Heart left ventricle (tissue), 16 donors: ENCODE measurements around the gene MRPL55. TPM values are rescaled to one million over a fixed set of nuclear protein-coding genes. Genes with fewer than 3 reads are reported as not detected.

Experiments
- ATAC-seq, 4 donors: fragments of 200-7000 bp; cut with Tn5 transposase; one replicate each; pipeline ENCODE4 v1.9.1; 2020 to 2022; ENCODE audit warnings: moderate library complexity in 4 of 4, mild to moderate bottlenecking in 3 of 4, moderate number of reproducible peaks in 1 of 4
- DNase-seq, 5 donors: peaks; one replicate each; pipeline ENCODE4 v3.0.0-alpha.2; 2020
- H3K27ac ChIP-seq, 12 donors: fragments of 200-600 bp; sonication (generic) in 4 of 12; one replicate each; pipeline versions ENCODE4 v1.5.0 to v1.8.0; 2016 to 2022; ENCODE audit warnings: mild to moderate bottlenecking in 2 of 12
- H3K27me3 ChIP-seq, 9 donors: fragments of 200-600 bp; sonication (generic) in 2 of 9; one replicate each; pipeline versions ENCODE4 v1.5.1 to v1.8.0; 2016 to 2022; ENCODE audit warnings: mild to moderate bottlenecking in 3 of 9
- H3K36me3 ChIP-seq, 9 donors: fragments of 200-600 bp; sonication (generic) in 2 of 9; one replicate each; pipeline versions ENCODE4 v1.5.0 to v1.8.0; 2018 to 2022; ENCODE audit warnings: mild to moderate bottlenecking in 2 of 9
- H3K4me1 ChIP-seq, 12 donors: fragments of 200-600 bp; sonication (generic) in 4 of 12; one replicate each; pipeline versions ENCODE4 v1.5.0 to v1.8.0; 2016 to 2022; ENCODE audit warnings: mild to moderate bottlenecking in 3 of 12
- H3K4me3 ChIP-seq, 12 donors: fragments of 200-600 bp; sonication (generic) in 4 of 12; one replicate each; pipeline versions ENCODE4 v1.5.0 to v1.8.0; 2017 to 2022; ENCODE audit warnings: mild to moderate bottlenecking in 9 of 12, moderate library complexity in 4 of 12
- H3K9me3 ChIP-seq, 12 donors: fragments of 200-600 bp; sonication (generic) in 4 of 12; one replicate each; pipeline versions ENCODE4 v1.5.0 to v1.8.0; 2016 to 2022; ENCODE audit warnings: mild to moderate bottlenecking in 1 of 12
- CTCF ChIP-seq, 12 donors: fragments of 200-600 bp; sonication (generic) in 4 of 12; IDR thresholded peaks; one replicate each; pipeline versions ENCODE4 v1.5.0 to v1.8.0; 2018 to 2022; ENCODE audit warnings: antibody characterized with exemption in 12 of 12, mild to moderate bottlenecking in 5 of 12
- POLR2A ChIP-seq, 2 donors: fragments of 450-650 bp; IDR thresholded peaks; one replicate each; pipeline ENCODE4 v1.6.1; 2017; ENCODE audit warnings: antibody characterized with exemption in 2 of 2, mild to moderate bottlenecking in 2 of 2, moderate library complexity in 2 of 2
- WGBS, 4 donors: extraction: QIAGEN DNeasy Blood & Tissue Kit in 2 of 4; methylation state at CpG; one replicate each; pipeline versions ENCODE4 v1.1.5 to v1.1.7; 2013 to 2018; 5-methylcytosine and 5-hydroxymethylcytosine counted together
- intact Hi-C, 10 donors: fragments of 100-400 bp; cut with DNase I; formaldehyde crosslinking; loops; one replicate each; pipeline versions ENCODE4 v1.11.1 to v1.14.2; 2022
- polyA plus RNA-seq, 2 donors: library from polyadenylated mRNA; stranded (reverse); fragments of 200-250 nt; gene quantifications; one replicate each; pipeline ENCODE4 v1.2.3, GENCODE V29; 2013
- total RNA-seq, 9 donors: library from RNA; depleted of rRNA in 2 of 9; stranded (reverse); fragments of >200 nt in 2 of 9; fragmentation: NEBNext Ultra II Directional in 3 of 9; extraction: Animal tissue kit (Norgen Biotek cat#: 25700) in 3 of 9; gene quantifications; one replicate each; pipeline versions ENCODE4 v1.1.0 to v1.2.4, GENCODE V29; 2016 to 2023
- donor health status: ischemic (EF 13 %, LVEDD 7.1; RV severe dilation, severe dysfunction).
- donor health status: healthy with polysubstance abuse.
- donor health status: DM: no; HTN: yes; CAD: no.
- donor health status: DM: no; HTN: no; CAD: no.
- donor health status: ischemic (EF 25% LVEDD 6.9; RV normal size, moderate dysfunction).
- donor health status: ischemic (EF 25% LVEDD 5.7; RV mildly dilated, moderate dysfunction).
- donor health status: healthy.
- donor health status: DM: yes; HTN: yes; CAD: no.
- donor health status: ischemic (EF 35%, LVEDD 5.7; RV mildly dilated, moderate dysfunction).
- donor health status: nonischemic (EF 11% LVEDD 7.7; RV severe dilation, severe dysfunction).
- donor health status: DM: yes; HTN: yes; CAD: no.
- donor health status: PGD.
- donor health status: ischemic (EF 29% LVEDD 5.4; RV normal size, mild dysfunction).
- donor health status: nonischemic (EF 23%, LVEDD 6.1; RV moderate dilation, normal function).

The MRPL55 gene
- total and polyA plus RNA-seq, 11 donors, result 35.5 to 141 (median 55.1) TPM

- no peaks in the 10 kb centered on the region for H3K9me3 ChIP-seq
- peak overlapping the region in 7 of 12 donors; percentile 62 to 99 (median 90) for H3K4me3 ChIP-seq
- no peak for TF ChIP-seq CTCF (IDR thresholded peaks at IDR 0.05)
- TF ChIP-seq POLR2A (IDR thresholded peaks at IDR 0.05), result no peak
- H3K36me3 ChIP-seq, result peaks cover 0 to 58% (median 52%) of the 10 kb centered on the region in 9 donors
- WGBS, 4 donors, result 59 to 70% (median 64%) methylated on average over 11 to 15 of the region's 15 CpGs
- intact Hi-C loops, result no loop called here
- ATAC-seq (no peak), DNase-seq (no peak)
- H3K27me3 ChIP-seq, result no peaks in the 10 kb centered on the region
- H3K27ac ChIP-seq, result peak overlapping the region in 7 of 12 donors; percentile 82 to 97 (median 90)
- peaks cover 0 to 45% (median 22%) of the 10 kb centered on the region in 12 donors for H3K4me1 ChIP-seq
These were observed 7.5 kb downstream of the MRPL55 start for GRCh38 chr1:228101614-228101993.

- ATAC-seq (no peak), DNase-seq (peak in 1 of 5 donors; percentile 22)
- Histone ChIP-seq H3K27me3 (no peaks in the 10 kb centered on the region), H3K4me1 (peaks cover 0 to 51% (median 24%) of the 10 kb centered on the region in 12 donors), H3K4me3 (peak overlapping the region in 2 of 12 donors; percentile 89 to 96), H3K27ac (peak overlapping the region in 2 of 12 donors; percentile 82 to 97), H3K36me3 (peaks cover 0 to 58% (median 47%) of the 10 kb centered on the region in 9 donors), H3K9me3 (no peaks in the 10 kb centered on the region)
- intact Hi-C loops, result no loop called here
- TF ChIP-seq POLR2A (IDR thresholded peaks at IDR 0.05) (no peak), CTCF (IDR thresholded peaks at IDR 0.05) (no peak)
- 67 to 77% (median 73%) methylated on average over 8 to 12 of the region's 12 CpGs for WGBS, 4 donors
These were observed 8.1 kb downstream of the MRPL55 start for GRCh38 chr1:228100822-228101613.

- no peak for ATAC-seq
- WGBS, 4 donors, result 57 to 66% (median 59%) methylated on average over 4 of the region's 4 CpGs
- Histone ChIP-seq H3K4me1 (peaks cover 0 to 54% (median 22%) of the 10 kb centered on the region in 12 donors), H3K36me3 (peaks cover 0 to 55% (median 48%) of the 10 kb centered on the region in 9 donors), H3K27ac (no peak overlapping the region), H3K4me3 (no peak overlapping the region), H3K27me3 (no peaks in the 10 kb centered on the region), H3K9me3 (peaks cover 0 to 11% (median 5%) of the 10 kb centered on the region in 12 donors)
- intact Hi-C loops, result loop anchor here in 1 of 10 donors (2.0 kb wide), 1 partner anchor 15 kb away; no protein-coding TSS in a partner anchor
- no peak for DNase-seq
- no peak for TF ChIP-seq POLR2A (IDR thresholded peaks at IDR 0.05)
- no peak for TF ChIP-seq CTCF (IDR thresholded peaks at IDR 0.05)
These were observed 9.8 kb downstream of the MRPL55 start for GRCh38 chr1:228099331-228099732.

GRCh38 chr1:228098323-228098931, 10.7 kb downstream of the MRPL55 start:
- H3K27me3 ChIP-seq, result no peaks in the 10 kb centered on the region
- intact Hi-C loops, result loop anchor here in 1 of 10 donors (2.0 kb wide), 1 partner anchor 14 kb away; no protein-coding TSS in a partner anchor
- H3K36me3 ChIP-seq, result peaks cover 0 to 58% (median 50%) of the 10 kb centered on the region in 9 donors
- H3K9me3 ChIP-seq, result peaks cover 0 to 16% (median 7%) of the 10 kb centered on the region in 12 donors
- no peak overlapping the region for H3K27ac ChIP-seq
- 86 to 90% (median 88%) methylated on average over 16 to 28 of the region's 28 CpGs for WGBS, 4 donors
- peaks cover 0 to 48% (median 16%) of the 10 kb centered on the region in 12 donors for H3K4me1 ChIP-seq
- TF ChIP-seq POLR2A (IDR thresholded peaks at IDR 0.05), result no peak
- TF ChIP-seq CTCF (IDR thresholded peaks at IDR 0.05), result no peak
- H3K4me3 ChIP-seq, result no peak overlapping the region
- no peak for ATAC-seq
- peak in 1 of 5 donors; percentile 15 for DNase-seq
